GM19239 (cell line): ENCODE results near the gene JAKMIP1.
"Not testable (repeated sequence)": the region's sequence is repeated elsewhere in the genome, so short reads cannot be mapped to it uniquely, and the experiment has no call there.

Experiments
- DNase-seq: peaks from one replicate; pipeline ENCODE4 v3.0.0; 2011; ENCODE audit warnings: low spot score; ENCODE audit not compliant: insufficient read length
- FAIRE-seq: peaks from 2 replicates; lab custom pipeline; 2011; peaks lifted over from hg19 to GRCh38; lab: Jason Lieb, UNC

Gene JAKMIP1

DNA sequence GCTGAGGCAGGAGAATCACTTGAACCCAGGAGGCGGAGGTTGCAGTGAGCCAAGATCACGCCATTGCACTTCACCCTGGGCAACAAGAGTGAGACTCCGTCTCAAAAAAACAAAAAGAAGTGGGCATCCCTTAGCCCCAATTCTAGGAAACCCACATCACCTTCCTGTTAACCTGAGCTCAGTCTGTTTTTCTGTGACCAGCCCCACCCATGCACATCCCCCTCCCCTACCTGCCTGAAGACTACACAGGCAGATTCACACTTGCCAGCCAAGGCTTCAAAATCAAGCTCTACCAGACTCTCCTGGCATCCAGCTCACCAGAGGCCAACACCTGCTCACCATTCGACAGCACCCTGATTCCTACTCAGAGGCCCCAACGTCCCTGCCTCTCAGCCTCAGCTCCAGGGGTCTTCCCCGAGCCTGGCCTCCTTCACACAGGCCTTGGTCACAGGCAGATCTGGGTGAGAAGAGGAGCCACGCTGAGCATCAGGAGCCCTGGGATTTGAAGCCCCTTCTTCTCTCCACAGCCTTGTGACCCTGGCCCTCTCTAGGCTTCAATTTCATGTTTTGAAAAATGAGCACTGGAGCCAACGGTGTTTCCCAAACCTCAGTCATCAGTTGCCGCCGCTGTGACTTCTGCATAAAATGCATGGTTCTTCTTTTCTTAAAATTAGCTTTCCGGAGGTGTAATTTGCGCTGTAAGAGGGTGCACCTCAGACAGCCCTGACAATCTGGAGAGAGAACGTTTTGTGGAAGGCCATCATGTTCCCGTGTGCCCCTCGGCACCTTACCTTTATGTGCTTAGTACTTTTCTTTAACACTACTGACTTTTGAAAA, 47.3 kb downstream of the JAKMIP1 start:
- FAIRE-seq = no peak
- no peak for DNase-seq

DNA sequence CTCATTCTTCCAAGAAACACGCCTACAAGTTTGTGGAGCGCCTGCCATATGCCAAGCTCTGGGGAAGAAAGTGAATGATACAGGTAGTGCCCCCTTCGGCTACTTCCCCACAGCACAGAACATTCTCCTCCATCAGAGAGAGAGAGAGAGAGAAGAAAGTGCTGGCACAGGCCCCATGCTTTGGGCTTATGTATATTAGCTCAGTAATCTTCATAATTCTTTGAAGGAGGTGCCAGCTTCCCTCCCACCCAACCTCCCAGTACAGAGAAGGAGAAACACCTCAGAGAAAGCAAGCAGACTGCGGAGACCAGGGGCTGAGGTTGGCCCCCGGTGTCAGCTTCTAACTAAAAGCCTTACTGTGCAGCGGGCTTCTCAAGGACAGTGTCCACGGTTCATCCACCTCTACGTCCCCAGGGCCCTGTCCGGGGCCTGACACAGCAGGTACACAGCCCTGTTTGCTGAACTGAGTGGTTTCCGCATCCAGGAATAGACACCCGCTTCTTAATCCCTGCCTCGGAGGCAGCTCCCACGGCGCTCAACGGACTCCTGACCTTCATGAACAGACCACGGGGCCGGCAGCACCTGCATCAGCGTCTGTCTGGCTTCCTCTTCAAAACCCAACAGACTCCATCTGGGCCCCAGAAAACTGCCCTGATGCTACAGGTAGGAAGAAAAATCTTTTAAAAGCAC, 50.2 kb downstream of the JAKMIP1 start:
- DNase-seq (no peak), FAIRE-seq (no peak)

GRCh38 chr4:6148506-6149205, 51.7 kb downstream of the JAKMIP1 start:
- DNase-seq = no peak
- no peak for FAIRE-seq

DNA sequence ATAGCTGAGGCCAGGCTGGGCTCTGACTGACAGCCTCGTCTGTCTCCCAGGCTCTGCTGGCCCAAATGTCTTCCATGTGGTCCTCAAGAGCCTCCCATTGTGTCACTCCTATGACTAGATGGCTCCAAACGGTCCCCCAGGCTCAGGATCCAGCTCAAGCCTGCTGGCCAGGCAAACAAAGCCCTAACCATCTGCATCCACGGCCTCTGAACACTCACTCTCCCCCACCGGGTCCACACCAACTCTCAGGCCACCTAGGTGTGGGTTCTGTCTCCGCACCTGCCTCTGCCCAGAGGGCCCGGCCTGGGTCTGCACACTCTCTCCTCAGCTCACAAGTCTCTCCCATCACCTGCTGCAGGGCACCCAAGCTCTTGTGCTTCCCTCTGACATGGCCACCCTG, 52.9 kb downstream of the JAKMIP1 start:
- FAIRE-seq (no peak), DNase-seq (no peak)

DNA sequence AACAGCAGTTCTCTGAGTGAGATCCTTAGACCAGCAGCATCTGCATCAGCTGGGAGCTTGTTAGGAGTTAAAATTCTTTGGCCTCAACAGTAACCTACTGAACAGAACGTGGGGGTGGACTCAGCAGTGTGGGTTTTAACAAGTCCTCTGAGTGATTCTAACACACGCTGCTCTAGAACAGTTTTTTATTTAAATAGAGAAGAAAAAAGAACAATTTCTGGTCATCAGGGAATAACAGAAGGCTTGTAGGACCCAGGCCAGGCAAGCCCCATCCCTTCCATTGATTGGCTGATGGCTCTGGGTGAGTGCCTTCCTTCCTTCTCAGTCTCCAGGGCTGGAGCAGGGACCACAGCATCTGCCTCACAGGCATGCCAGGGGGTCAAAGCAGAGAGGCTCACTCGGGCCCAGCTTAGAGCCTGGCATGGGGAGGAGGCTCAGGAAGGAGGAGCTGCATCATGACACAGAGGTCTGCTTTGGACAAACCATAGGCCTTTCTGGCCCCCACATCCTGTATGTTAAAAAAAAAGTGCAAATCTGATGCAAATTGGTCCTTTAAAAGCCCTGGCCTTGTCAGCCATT, 56.7 kb downstream of the JAKMIP1 start:
- no peak for FAIRE-seq

GRCh38 chr4:6142935-6143602, 57.3 kb downstream of the JAKMIP1 start:
- FAIRE-seq (no peak), DNase-seq (no peak)

More for the DNA sequence above, 56.7 kb downstream of the JAKMIP1 start:
- DNase-seq = no peak

GRCh38 chr4:6142511-6142910, 57.8 kb downstream of the JAKMIP1 start:
- FAIRE-seq (no peak), DNase-seq (no peak)

GRCh38 chr4:6141554-6141953, 58.8 kb downstream of the JAKMIP1 start:
- DNase-seq = no peak
- no peak for FAIRE-seq

- not testable (repeated sequence) for FAIRE-seq, DNase-seq
These were observed 59.3 kb downstream of the JAKMIP1 start for GRCh38 chr4:6141021-6141420.

- no peak for DNase-seq
- FAIRE-seq = no peak
These were observed 62.6 kb downstream of the JAKMIP1 start for GRCh38 chr4:6137747-6138135.

GRCh38 chr4:6137027-6137746, 63.2 kb downstream of the JAKMIP1 start:
- FAIRE-seq (no peak), DNase-seq (no peak)

- DNase-seq (peak; percentile 39), FAIRE-seq (no peak)
These were observed 65.6 kb downstream of the JAKMIP1 start for GRCh38 chr4:6134612-6135220.

DNA sequence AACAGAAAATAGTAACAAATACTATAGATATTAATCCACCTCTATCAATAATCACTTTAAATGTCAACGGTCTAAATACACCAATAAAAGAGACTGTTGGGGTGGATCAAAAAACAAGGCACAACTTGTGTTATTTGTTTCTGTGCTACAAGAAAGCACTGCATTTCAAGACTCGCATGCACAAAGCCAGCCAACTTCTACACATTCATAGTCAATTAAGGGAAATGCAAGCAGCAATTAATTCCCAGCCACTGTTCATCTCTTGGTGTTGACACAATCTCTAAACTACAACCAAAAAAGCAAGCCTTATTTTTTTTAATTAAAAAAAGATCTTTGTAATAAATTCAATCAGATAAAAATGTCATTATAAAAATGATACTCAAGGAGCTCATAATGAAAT, 67.6 kb downstream of the JAKMIP1 start:
- no peak for DNase-seq
- no peak for FAIRE-seq

GRCh38 chr4:6128221-6128850, 72.0 kb downstream of the JAKMIP1 start:
- FAIRE-seq (no peak), DNase-seq (no peak)

GRCh38 chr4:6126971-6127745, 73.2 kb downstream of the JAKMIP1 start:
- no peak for FAIRE-seq
- no peak for DNase-seq

DNA sequence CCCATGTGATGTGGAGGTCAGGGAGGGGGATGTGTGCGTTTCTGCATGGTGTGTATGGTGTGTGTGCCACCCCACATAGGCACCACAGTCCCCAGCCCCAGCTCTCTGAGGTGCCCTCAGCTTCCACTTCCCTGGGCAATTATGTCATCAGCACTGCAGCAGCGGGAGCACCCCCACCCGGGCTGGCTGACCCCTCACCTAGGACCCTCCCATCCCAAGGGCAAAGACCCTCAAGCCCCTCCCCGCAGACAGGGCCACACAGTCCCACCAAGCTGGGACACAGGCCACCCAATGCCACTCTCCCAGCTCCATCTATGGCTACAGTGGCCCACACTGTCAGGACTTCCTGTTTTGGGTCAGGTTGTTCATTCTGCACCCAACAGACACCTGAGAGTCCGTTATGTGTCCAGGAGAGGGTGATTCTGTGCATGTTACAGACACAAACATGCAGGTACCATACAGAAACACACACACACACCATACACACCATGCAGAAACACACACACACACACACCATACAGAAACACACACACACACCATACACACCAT, 75.2 kb downstream of the JAKMIP1 start:
- FAIRE-seq = no peak
- DNase-seq = no peak

DNA sequence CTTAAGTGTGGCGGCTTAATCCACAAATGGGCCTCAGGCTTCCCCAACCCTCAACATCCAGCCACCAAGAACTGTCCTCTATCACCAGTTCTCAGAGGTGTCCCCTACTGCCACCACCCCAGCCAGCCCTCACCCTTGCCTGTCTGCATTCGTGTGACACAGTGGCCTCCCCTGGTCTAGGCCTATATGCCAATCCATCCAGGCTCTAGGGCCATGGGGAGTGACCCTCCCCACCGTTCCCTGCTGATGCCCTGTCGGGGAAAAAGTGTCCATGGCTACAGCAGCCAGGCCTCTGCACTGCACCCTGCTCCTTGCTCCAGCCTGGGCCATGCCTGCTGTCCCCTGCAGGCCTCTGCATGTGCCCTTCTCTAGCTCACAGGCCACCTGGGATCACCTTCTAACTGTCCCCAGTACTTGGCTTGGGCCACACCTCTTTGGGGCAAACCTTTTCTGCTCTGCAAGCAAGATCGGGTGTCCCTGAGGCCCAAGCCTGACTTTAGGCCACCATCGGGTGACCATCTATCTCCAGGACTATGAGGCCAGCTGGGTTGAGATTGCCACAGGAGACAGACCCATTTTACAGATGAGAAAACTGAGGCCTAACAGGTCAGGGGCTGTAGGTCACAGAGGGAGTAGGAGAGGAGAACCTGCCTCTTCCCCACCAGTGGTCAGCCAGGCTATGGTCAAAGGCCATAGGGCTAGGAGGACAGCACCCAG, 75.8 kb downstream of the JAKMIP1 start:
- FAIRE-seq (no peak), DNase-seq (no peak)
